Skeletal muscle cell (primary cell): ENCODE results near the gene IMPA2.

Experiments used
- DNase-seq: peaks from one replicate; pipeline ENCODE4 v3.0.0-alpha.2; 2010; ENCODE audit warnings: low read depth
- H3K4me3 ChIP-seq: 2 replicates; pipeline ENCODE4 v1.5.1; 2011; ENCODE audit warnings: low read depth, mild to moderate bottlenecking, control low read depth, low read length, moderate library complexity

IMPA2 gene

GRCh38 chr18:12003894-12004293 lies 22.6 kb downstream of the IMPA2 start:
- DNase-seq: no peak
- H3K4me3 ChIP-seq: no peak overlapping the region

- H3K4me3 ChIP-seq: no peak overlapping the region
- no peak for DNase-seq
Observed at GRCh38 chr18:12005538-12006487, 24.5 kb downstream of the IMPA2 start.

- DNase-seq: no peak
- H3K4me3 ChIP-seq: no peak overlapping the region
Observed at GRCh38 chr18:12006488-12006840, 25.2 kb downstream of the IMPA2 start.

GRCh38 chr18:12007063-12007462 lies 25.8 kb downstream of the IMPA2 start:
- DNase-seq: no peak
- no peak overlapping the region for H3K4me3 ChIP-seq

GRCh38 chr18:12008181-12008767 lies 27.0 kb downstream of the IMPA2 start:
- no peak overlapping the region for H3K4me3 ChIP-seq
- DNase-seq: no peak

GRCh38 chr18:12008842-12009580 lies 27.7 kb downstream of the IMPA2 start:
- H3K4me3 ChIP-seq: no peak overlapping the region
- DNase-seq: no peak

GRCh38 chr18:12009581-12010140 lies 28.4 kb downstream of the IMPA2 start:
- no peak overlapping the region for H3K4me3 ChIP-seq
- DNase-seq: no peak

GRCh38 chr18:12010187-12010802 lies 29.0 kb downstream of the IMPA2 start:
- no peak overlapping the region for H3K4me3 ChIP-seq
- DNase-seq: no peak

GRCh38 chr18:12011199-12011956 lies 30.1 kb downstream of the IMPA2 start:
- H3K4me3 ChIP-seq: no peak overlapping the region

GRCh38 chr18:12011957-12012549 lies 30.7 kb downstream of the IMPA2 start:
- H3K4me3 ChIP-seq: no peak overlapping the region
- DNase-seq: no peak

More at GRCh38 chr18:12011199-12011956, 30.1 kb downstream of the IMPA2 start:
- no peak for DNase-seq

GRCh38 chr18:12012697-12013096 lies 31.4 kb downstream of the IMPA2 start:
- no peak for DNase-seq
- no peak overlapping the region for H3K4me3 ChIP-seq

- no peak overlapping the region for H3K4me3 ChIP-seq
- no peak for DNase-seq
Observed at GRCh38 chr18:12013186-12013916, 32.0 kb downstream of the IMPA2 start.

GRCh38 chr18:12014086-12014485 lies 32.8 kb downstream of the IMPA2 start:
- no peak for DNase-seq
- H3K4me3 ChIP-seq: no peak overlapping the region

GRCh38 chr18:12014521-12015415 lies 33.5 kb downstream of the IMPA2 start:
- no peak for DNase-seq
- H3K4me3 ChIP-seq: no peak overlapping the region

- no peak for DNase-seq
- no peak overlapping the region for H3K4me3 ChIP-seq
Observed at GRCh38 chr18:12015416-12016062, 34.2 kb downstream of the IMPA2 start.

GRCh38 chr18:12017081-12017480 lies 35.8 kb downstream of the IMPA2 start:
- DNase-seq: no peak
- no peak overlapping the region for H3K4me3 ChIP-seq
